Measurements from ENCODE around the gene SKI. TPM values are rescaled to one million over a fixed set of nuclear protein-coding genes. Genes with fewer than 3 reads are reported as not detected.

SKI gene
- total RNA-seq, 3 donors from 2014 or later = 43.8 to 45.2 (median 44.7) TPM

DNA sequence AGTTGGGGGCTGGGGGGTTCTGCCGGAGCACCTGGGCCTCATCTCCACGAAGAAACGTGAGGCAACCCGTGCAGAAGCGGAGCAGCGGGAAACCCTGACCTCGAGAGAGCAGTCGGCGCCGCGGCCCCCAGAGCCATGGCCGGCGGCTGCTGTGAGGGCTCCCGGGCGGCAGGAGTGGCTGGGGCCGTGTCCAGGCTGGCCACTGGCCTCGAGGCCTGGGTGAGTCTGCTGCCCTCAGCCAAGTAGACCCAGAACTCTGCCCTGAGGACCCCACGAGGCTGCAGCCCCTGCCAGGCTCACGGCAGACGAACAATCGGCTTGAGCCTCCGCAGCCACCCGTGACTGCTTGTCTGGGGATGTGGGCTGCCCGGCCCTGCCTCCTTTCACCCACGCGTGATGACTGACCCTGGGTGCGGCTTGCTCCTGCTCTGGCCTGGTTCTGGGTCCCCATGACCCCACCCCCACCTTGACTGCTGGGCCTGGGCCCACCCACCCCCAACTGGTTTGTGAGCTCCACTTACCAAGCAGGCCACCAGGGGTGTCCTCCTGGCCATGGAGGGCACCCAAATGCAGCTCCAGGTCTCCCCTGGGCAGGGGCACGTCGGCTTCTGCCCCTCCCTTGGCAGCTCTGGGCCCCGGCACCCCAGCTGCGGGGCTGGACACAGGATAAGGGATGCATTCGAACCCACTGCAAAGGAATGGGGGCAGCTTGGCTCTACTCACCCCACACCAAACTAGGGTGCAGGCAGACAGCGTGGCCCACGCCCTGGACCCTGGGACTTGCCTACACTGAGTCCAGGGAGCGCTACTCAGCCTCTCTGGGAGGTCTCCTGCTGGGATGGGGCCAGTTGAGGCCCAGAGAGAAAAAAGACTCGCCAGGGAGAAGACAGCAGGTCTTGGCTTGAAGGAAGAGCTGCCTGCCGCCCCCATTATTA lies 129.1 kb downstream of the SKI start:
- H3K4me3 Mint-ChIP-seq = no peak overlapping the region
- no peak for ATAC-seq
- no peak for DNase-seq
- H3K4me1 Mint-ChIP-seq (ENCODE audit: low read depth) = no peaks in the 10 kb centered on the region
- H3K9me3 Mint-ChIP-seq = peaks cover 1% of the 10 kb centered on the region
- H3K27me3 Mint-ChIP-seq (ENCODE audit: low read depth) = no peaks in the 10 kb centered on the region
- peaks cover 1% of the 10 kb centered on the region for H3K36me3 Mint-ChIP-seq (ENCODE audit: insufficient read depth)

GRCh38 chr1:2358072-2358471 lies 130.0 kb downstream of the SKI start:
- H3K36me3 Mint-ChIP-seq (ENCODE audit: insufficient read depth) = peaks cover 2% of the 10 kb centered on the region
- H3K4me1 Mint-ChIP-seq (ENCODE audit: low read depth) = no peaks in the 10 kb centered on the region
- no peaks in the 10 kb centered on the region for H3K27me3 Mint-ChIP-seq (ENCODE audit: low read depth)
- H3K4me3 Mint-ChIP-seq = no peak overlapping the region
- no peak for ATAC-seq
- no peak for DNase-seq
- peaks cover 3% of the 10 kb centered on the region for H3K9me3 Mint-ChIP-seq

DNA sequence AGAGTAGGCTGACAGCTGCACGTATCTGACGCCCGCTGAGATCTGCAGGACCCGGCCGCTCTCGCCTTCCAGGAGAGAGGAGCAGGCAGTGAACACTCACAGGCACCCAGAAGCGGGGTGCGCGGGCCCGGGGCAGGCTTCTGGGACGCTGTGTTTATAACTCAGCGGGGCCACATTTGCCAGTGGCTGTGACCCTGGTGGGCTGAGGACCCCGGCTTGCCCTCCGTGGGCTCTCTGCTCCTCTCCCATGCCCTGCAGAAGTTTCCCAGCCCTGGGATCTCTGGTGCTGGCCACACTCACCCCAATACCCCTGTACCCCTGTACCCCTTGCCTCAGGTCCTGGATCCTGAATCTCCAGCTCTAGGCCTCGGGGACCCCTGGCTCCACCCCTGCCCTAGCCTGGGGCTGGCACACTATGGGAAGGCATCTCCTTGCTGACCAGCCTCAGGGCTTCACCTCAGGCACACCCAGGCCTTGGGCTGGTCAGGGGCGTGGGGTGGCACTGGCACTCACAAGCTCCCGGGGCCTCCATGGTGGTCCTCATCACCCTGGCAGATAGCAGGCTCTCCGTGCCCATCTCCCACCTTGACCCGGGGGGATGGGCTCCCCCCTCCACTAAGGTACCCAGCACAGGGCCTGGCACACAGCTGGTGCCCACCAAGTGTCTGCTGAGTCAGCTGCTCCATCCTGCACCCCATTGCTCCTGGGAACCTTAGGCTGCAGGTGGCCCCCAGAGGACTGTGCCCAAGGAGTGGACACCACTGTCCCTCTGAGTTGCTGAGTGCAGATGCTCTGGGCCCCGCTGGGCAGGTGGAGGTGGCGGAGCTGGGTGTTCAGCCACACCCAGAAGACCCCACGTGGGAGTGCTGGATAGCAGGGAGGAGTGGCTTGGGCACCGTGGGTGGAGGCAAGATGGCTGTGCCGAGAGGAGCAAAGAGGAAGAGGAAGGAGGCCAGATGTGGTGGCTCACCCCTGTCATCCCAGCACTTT lies 130.8 kb downstream of the SKI start:
- no peaks in the 10 kb centered on the region for H3K4me1 Mint-ChIP-seq (ENCODE audit: low read depth)
- peaks cover 5% of the 10 kb centered on the region for H3K36me3 Mint-ChIP-seq (ENCODE audit: insufficient read depth)
- H3K9me3 Mint-ChIP-seq = peaks cover 6% of the 10 kb centered on the region
- ATAC-seq (no peak), DNase-seq (no peak)
- no peaks in the 10 kb centered on the region for H3K27me3 Mint-ChIP-seq (ENCODE audit: low read depth)
- H3K4me3 Mint-ChIP-seq = no peak overlapping the region

Other genes with a start within 250 kb of the SKI start
- gene CFAP74, start 224.5 kb upstream of the SKI start, total RNA-seq = not detected
- not detected for gene GABRD, start 209.0 kb upstream of the SKI start, total RNA-seq
- gene PRKCZ, start 177.9 kb upstream of the SKI start, total RNA-seq = 10 to 100 TPM; 15.0 to 15.6 (median 15.0) TPM
- 10 to 100 TPM; 67.8 to 82.3 (median 69.9) TPM for gene FAAP20, start 33.5 kb upstream of the SKI start, total RNA-seq
- gene MORN1, start 163.2 kb downstream of the SKI start, total RNA-seq = 1 to 10 TPM; 6.4 to 7.0 (median 6.7) TPM
- 100 to 1,000 TPM; 153 to 170 (median 170) TPM for gene RER1, start 163.5 kb downstream of the SKI start, total RNA-seq
- 10 to 100 TPM; 23.4 to 23.6 (median 23.6) TPM for gene PEX10, start 184.2 kb downstream of the SKI start, total RNA-seq
- 1 to 10 TPM in 1 of 3 donors, under 1 TPM in 2; 0.58 to 1.3 (median 0.81) TPM for gene PLCH2, start 248.0 kb downstream of the SKI start, total RNA-seq